Esophagus muscularis mucosa (tissue), 4 donors: ENCODE measurements around the gene GSG1L. TPM values are rescaled to one million over a fixed set of nuclear protein-coding genes. Genes with fewer than 3 reads are reported as not detected.

Experiments used
- DNase-seq: peaks from one replicate; pipeline ENCODE4 v3.0.0-alpha.2; 2017; ENCODE audit errors: extremely low spot score
- H3K27ac ChIP-seq, 4 donors: fragments of 200-600 bp; sonication (generic); replicated peaks in 1 of 4; 1 replicate in 3 of 4; 2 replicates in 1 of 4; pipeline ENCODE4 v1.5.1; 2016 to 2019; ENCODE audit warnings: mild to moderate bottlenecking in 1 of 4
- H3K27me3 ChIP-seq, 4 donors: fragments of 200-600 bp; sonication (generic); one replicate each; pipeline versions ENCODE4 v1.5.1 to v1.6.0; 2016 to 2019
- H3K36me3 ChIP-seq, 4 donors: fragments of 200-600 bp; sonication (generic); one replicate each; pipeline ENCODE4 v1.5.1; 2016 to 2019
- H3K4me1 ChIP-seq, 4 donors: fragments of 200-600 bp; sonication (generic); one replicate each; pipeline ENCODE4 v1.5.1; 2016 to 2019
- H3K4me3 ChIP-seq, 4 donors: fragments of 200-600 bp; sonication (generic); 1 replicate in 2 of 4; 2 replicates in 2 of 4; pipeline ENCODE4 v1.5.1; 2016 to 2019; ENCODE audit warnings: mild to moderate bottlenecking in 4 of 4, moderate library complexity in 1 of 4
- H3K9me3 ChIP-seq, 4 donors: fragments of 200-600 bp; sonication (generic); 1 replicate in 3 of 4; 2 replicates in 1 of 4; pipeline ENCODE4 v1.5.1; 2016 to 2019
- EP300 ChIP-seq: sonication (generic); formaldehyde crosslinking; IDR thresholded peaks from one replicate; pipeline ENCODE4 v1.6.1; 2017; ENCODE audit warnings: antibody characterized with exemption
- POLR2A ChIP-seq: fragments of 450-650 bp; IDR thresholded peaks from one replicate; pipeline ENCODE4 v1.6.1; 2017; ENCODE audit warnings: antibody characterized with exemption, moderate library complexity, mild to moderate bottlenecking, low read depth
- POLR2AphosphoS5 ChIP-seq, 2 donors: sonication (generic); formaldehyde crosslinking; IDR thresholded peaks; one replicate each; pipeline ENCODE4 v1.6.1; 2017; ENCODE audit warnings: antibody characterized with exemption in 2 of 2
- WGBS: methylation state at CpG from one replicate; pipeline ENCODE4 v1.1.5; 2018; 5-methylcytosine and 5-hydroxymethylcytosine counted together
- intact Hi-C: fragments of 100-400 bp; cut with DNase I; formaldehyde crosslinking; loops from one replicate; pipeline ENCODE4 v1.15.1; 2023
- total RNA-seq, 4 donors: library from RNA; depleted of rRNA; stranded (reverse); fragments of >200 nt; gene quantifications; one replicate each; pipeline versions ENCODE4 v1.1.0 to v1.2.1, GENCODE V29; 2016
- TF ChIP-seq, protein P1 (sequence below), 3 experiments: fragments of 200-600 bp in 2 of 3; fragments of 450-650 bp in 1 of 3; sonication (generic) in 2 of 3; IDR thresholded peaks; one replicate each; pipeline ENCODE4 v1.5.1; 2017 to 2019; ENCODE audit warnings: antibody characterized with exemption in 3 of 3, mild to moderate bottlenecking in 2 of 3, moderate library complexity in 1 of 3

GSG1L gene
- total RNA-seq = under 1 TPM in 2 of 4 donors, not detected in 2; 0.19 to 0.83 TPM

DNA sequence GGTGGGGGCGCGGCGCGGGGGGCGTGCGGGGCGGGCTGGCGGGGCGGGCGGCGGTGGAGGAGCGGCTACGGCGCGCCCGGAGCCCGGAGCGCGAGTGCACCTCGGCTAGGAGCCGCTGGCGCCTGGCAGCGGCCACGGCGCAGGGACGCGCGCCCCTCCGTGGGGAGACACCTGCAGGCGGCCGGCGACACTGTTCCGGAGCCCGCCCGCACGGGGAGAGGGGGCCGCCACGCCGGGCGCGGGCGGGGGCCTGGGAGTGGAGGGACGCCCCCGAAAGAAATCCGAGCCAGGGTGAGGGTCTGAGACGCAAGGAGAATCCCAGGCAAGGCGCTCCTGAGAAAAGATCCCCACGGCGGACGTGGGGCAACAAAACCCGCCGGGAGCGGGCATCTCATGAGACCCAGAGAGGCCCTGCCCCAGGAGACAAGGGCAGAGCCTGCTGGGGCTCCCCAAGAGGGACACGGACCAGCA, at the start of gene GSG1L:
Gene GSG1L (minus strand): TSS at position 124 of the 471 bp plus-strand sequence. CDS start 290 bp downstream, outside the sequence.
- no peak within 1 kb of the TSS for H3K27ac ChIP-seq
- no peak for TF ChIP-seq EP300
- no peak for TF ChIP-seq POLR2AphosphoS5 (IDR thresholded peaks at IDR 0.05)
- TF ChIP-seq, protein P1, sequence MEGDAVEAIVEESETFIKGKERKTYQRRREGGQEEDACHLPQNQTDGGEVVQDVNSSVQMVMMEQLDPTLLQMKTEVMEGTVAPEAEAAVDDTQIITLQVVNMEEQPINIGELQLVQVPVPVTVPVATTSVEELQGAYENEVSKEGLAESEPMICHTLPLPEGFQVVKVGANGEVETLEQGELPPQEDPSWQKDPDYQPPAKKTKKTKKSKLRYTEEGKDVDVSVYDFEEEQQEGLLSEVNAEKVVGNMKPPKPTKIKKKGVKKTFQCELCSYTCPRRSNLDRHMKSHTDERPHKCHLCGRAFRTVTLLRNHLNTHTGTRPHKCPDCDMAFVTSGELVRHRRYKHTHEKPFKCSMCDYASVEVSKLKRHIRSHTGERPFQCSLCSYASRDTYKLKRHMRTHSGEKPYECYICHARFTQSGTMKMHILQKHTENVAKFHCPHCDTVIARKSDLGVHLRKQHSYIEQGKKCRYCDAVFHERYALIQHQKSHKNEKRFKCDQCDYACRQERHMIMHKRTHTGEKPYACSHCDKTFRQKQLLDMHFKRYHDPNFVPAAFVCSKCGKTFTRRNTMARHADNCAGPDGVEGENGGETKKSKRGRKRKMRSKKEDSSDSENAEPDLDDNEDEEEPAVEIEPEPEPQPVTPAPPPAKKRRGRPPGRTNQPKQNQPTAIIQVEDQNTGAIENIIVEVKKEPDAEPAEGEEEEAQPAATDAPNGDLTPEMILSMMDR (IDR thresholded peaks at IDR 0.05) = no peak
- TF ChIP-seq POLR2A = no peak
- no peaks in the 10 kb centered on the region for H3K36me3 ChIP-seq
- no peak for DNase-seq
- no peaks in the 10 kb centered on the region for H3K9me3 ChIP-seq
- peaks cover 0 to 32% (median 24%) of the 10 kb centered on the region in 4 donors for H3K4me1 ChIP-seq
- H3K4me3 ChIP-seq = peak within 1 kb of the TSS; percentile 43 to 57 (median 44)
- peaks cover 0 to 61% (median 21%) of the 10 kb centered on the region in 4 donors for H3K27me3 ChIP-seq
- WGBS = no CpG with 5 or more reads among the region's 54 CpGs
- intact Hi-C loops = no loop called here

DNA sequence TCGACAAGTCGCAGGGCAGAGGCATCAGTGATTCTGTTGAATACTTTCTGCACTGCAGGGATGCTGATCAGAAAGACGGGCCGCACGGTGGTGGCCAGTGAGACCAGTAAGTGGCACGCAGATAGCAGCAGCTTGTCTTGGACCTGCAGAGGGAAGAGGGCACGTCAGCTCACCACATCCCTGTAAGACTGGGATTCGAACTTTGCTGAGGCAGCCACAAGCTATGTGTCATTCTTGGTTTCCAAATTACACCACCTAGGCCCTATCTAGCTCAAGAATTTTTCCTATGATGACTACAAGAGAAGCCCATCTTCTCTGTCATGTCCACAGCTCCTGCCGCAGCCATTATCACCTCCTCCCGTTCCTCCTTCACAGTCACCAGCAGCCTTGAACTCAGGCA, 49.4 kb upstream of the GSG1L start:
- WGBS = 94% methylated on average over 3 of the region's 10 CpGs
- Histone ChIP-seq H3K27me3 (no peaks in the 10 kb centered on the region), H3K9me3 (no peaks in the 10 kb centered on the region), H3K4me3 (no peak overlapping the region), H3K4me1 (no peaks in the 10 kb centered on the region), H3K36me3 (peaks cover 46 to 93% (median 79%) of the 10 kb centered on the region in 4 donors), H3K27ac (no peak overlapping the region)
- intact Hi-C loops = no loop called here
- TF ChIP-seq POLR2AphosphoS5 (IDR thresholded peaks at IDR 0.05) (no peak), EP300 (no peak), POLR2A (no peak)
- TF ChIP-seq, protein P1 (IDR thresholded peaks at IDR 0.05) = no peak
- DNase-seq = no peak

DNA sequence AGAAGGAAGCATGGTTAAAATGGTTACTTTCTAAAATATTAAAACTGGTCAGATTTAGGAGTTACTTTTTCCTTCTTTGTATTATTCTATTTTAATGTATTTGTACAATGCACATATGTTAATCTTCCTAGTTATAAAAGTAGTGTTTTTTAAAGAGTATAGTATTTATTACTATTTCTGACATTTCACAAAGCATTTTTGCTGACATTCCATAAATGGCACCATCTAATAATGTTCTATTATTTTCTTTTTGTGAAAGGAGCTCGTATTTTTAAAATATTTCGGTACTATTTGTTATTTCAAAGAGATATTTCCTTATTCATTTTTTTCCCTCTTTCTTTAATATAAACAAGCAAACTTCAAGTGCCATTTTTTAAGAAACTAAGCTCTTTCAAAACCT, 47.5 kb upstream of the GSG1L start:
- Histone ChIP-seq H3K36me3 (peaks cover 47 to 93% (median 82%) of the 10 kb centered on the region in 4 donors), H3K4me3 (no peak overlapping the region), H3K9me3 (no peaks in the 10 kb centered on the region), H3K27me3 (no peaks in the 10 kb centered on the region), H3K27ac (no peak overlapping the region), H3K4me1 (no peaks in the 10 kb centered on the region)
- intact Hi-C loops = no loop called here
- WGBS = 88% methylated on average over 2 of the region's 2 CpGs
- TF ChIP-seq EP300 (no peak), POLR2A (no peak), POLR2AphosphoS5 (IDR thresholded peaks at IDR 0.05) (no peak)
- TF ChIP-seq, protein P1 (IDR thresholded peaks at IDR 0.05) = no peak
- no peak for DNase-seq

DNA sequence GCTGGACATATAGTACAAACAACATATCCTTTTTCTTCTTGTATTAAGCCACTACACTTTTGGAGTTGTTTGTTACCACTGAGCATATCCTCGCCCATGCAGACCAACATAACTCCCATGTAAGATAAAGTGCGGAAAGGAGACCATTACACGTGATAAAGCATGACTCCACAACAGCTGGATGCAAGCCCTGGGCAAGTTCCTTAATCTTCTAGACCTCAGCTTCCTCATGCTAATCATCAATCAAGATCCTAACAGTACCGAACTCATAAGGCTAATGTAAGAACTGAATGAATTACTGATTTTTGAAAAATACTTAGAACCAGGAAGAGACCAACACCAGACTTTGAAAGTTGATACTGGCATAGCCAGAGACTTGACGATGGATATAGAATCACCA, 47.0 kb upstream of the GSG1L start:
- no peaks in the 10 kb centered on the region for H3K4me1 ChIP-seq
- WGBS = 79% methylated on average over 5 of the region's 5 CpGs
- no peaks in the 10 kb centered on the region for H3K9me3 ChIP-seq
- no peaks in the 10 kb centered on the region for H3K27me3 ChIP-seq
- intact Hi-C loops = no loop called here
- no peak overlapping the region for H3K27ac ChIP-seq
- H3K4me3 ChIP-seq = no peak overlapping the region
- no peak for DNase-seq
- TF ChIP-seq POLR2A = no peak
- TF ChIP-seq, protein P1 (IDR thresholded peaks at IDR 0.05) = no peak
- peaks cover 47 to 93% (median 82%) of the 10 kb centered on the region in 4 donors for H3K36me3 ChIP-seq

DNA sequence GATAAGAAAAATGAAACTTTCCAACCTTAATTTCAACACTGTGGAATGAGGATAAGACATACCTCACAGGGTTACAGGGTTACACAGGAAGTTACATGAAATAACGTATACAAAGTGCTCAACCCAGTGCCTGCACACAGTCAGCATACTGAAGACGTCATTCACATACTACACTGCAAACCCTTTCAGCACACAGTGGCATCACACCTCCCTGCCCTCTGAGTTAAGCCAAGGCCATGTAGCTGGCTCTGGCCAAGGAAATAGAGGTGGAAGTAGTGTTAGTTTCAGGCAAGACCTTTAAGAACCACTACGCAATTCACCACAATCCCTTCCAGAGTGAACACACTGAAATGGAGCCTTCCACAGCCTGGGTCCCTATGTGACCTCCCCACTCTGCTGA, 46.6 kb upstream of the GSG1L start:
- peaks cover 47 to 93% (median 82%) of the 10 kb centered on the region in 4 donors for H3K36me3 ChIP-seq
- intact Hi-C loops = no loop called here
- no peaks in the 10 kb centered on the region for H3K9me3 ChIP-seq
- no peaks in the 10 kb centered on the region for H3K4me1 ChIP-seq
- no peaks in the 10 kb centered on the region for H3K27me3 ChIP-seq
- WGBS = 65% methylated on average over 3 of the region's 3 CpGs
- DNase-seq = no peak
- H3K27ac ChIP-seq = no peak overlapping the region
- TF ChIP-seq POLR2AphosphoS5 (IDR thresholded peaks at IDR 0.05) = no peak
- no peak for TF ChIP-seq EP300
- no peak for TF ChIP-seq POLR2A
- TF ChIP-seq, protein P1 (IDR thresholded peaks at IDR 0.05) = no peak
- no peak overlapping the region for H3K4me3 ChIP-seq
